GM19043 (cell line): ENCODE results near the gene AP1M2.
"Not testable (repeated sequence)": the region's sequence is repeated elsewhere in the genome, so short reads cannot be mapped to it uniquely, and the experiment has no call there.

ENCODE experiments used
- ATAC-seq: cut with Tn5 transposase; IDR thresholded peaks from one replicate; pipeline ENCODE4 v1.9.1; 2021; ENCODE audit warnings: low read depth; ENCODE audit not compliant: unreplicated experiment

AP1M2 gene

GRCh38 chr19:10543420-10544241 is 43.5 kb downstream of the AP1M2 start, which contains the start of gene ATG4D:
Gene ATG4D, plus strand, starts transcription at chr19:10543904. Its CDS starts 187 bp downstream, at chr19:10544091.
- ATAC-seq, result no peak

- ATAC-seq, result no peak
These were observed 44.1 kb downstream of the AP1M2 start for GRCh38 chr19:10543059-10543419.

GRCh38 chr19:10539016-10539415 is 48.1 kb downstream of the AP1M2 start:
- ATAC-seq, result not testable (repeated sequence)

- no peak for ATAC-seq
These were observed 48.7 kb downstream of the AP1M2 start for GRCh38 chr19:10538204-10538983.

GRCh38 chr19:10537668-10538067 is 49.4 kb downstream of the AP1M2 start:
- ATAC-seq, result no peak

- no peak for ATAC-seq
These were observed 51.5 kb downstream of the AP1M2 start for GRCh38 chr19:10535613-10536012.

GRCh38 chr19:10533646-10534386 is 53.3 kb downstream of the AP1M2 start:
- no peak for ATAC-seq

GRCh38 chr19:10532457-10532856 is 54.7 kb downstream of the AP1M2 start:
- ATAC-seq, result no peak

GRCh38 chr19:10526887-10527286 is 60.2 kb downstream of the AP1M2 start:
- not testable (repeated sequence) for ATAC-seq

- no peak for ATAC-seq
These were observed 61.5 kb downstream of the AP1M2 start for GRCh38 chr19:10525636-10526035.

GRCh38 chr19:10523135-10523636 is 63.9 kb downstream of the AP1M2 start:
- ATAC-seq, result no peak
